ENCODE results near the gene ZNF813.
"Not testable (repeated sequence)": the region's sequence is repeated elsewhere in the genome, so short reads cannot be mapped to it uniquely, and the experiment has no call there.

The ZNF813 gene

DNA sequence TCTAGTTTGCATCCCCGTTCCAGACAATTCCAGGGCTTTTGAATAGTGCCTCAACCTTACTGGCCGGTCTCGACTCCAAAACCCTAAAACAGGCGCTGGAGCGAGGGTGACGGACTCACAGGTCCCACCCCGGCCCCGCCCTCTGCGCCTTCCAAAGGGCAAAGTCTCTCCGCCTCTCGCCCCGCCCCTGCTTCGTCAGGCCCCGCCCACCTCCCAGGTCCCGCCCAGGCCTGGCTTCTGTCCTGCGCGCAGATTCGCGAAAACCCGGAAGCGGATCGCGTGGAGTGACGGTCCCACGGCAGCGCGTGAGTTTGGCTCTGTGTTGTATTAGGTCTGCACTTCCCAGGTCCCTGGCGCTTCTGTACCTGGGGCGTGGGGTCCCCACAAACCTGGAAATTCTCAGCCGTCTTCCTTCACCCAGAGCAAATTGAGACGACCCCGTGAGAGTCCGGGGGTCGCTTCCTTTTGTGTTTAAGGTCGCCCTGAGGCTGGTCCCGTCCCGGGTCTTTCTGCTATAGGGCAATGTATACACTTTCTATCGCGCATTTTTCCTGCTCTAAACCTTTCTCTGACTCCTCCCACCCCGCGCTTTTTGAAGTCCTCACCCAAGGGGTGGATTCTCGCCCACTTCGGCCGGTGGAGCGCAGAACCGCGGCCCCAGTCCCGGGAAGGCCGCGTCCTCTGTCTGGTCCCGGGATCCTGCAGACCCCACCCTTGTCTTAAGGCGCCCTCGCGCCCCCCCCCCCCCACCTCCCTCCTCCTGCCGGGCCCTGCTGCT lies at the start of gene ZNF813:
TSS of gene ZNF813 (plus strand) at position 249 of the 778 bp plus-strand sequence. CDS start 16,090 bp downstream, outside the sequence.
- peak; percentile 93 for DNase-seq (ENCODE audit: low read depth)

DNA sequence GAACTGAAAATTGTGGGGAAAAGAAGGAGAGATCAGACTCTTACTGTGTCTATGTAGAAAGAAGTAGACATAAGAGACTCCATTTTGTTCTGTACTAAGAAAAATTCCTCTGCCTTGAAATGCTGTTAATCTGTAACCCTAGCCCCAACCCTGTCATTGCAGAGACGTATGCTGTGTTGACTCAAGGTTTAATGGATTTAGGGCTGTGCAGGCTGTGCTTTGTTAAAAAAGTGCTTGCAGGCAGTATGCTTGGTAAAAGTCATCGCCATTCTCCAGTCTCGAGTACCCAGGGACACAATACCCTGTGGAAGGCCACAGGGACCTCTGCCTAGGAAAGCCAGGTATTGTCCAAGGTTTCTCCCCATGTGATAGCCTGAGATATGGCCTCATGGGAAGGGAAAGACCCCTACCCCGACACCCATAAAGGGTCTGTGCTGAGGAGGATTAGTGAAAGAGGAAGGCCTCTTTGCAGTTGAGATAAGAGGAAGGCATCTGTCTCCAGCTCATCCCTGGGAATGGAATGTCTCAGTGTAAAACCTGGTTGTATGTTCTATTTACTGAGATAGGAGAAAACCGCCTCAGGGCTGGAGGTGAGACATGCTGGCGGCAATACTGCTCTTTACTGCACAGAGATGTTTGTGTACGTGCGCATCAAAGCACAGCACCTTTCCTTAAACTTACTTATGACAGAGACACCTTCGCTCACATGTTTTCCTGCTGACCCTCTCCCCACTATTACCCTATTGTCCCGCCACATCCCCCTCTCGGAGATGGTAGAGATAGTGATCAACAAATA lies 46.8 kb upstream of the ZNF813 start:
- not testable (repeated sequence) for DNase-seq (ENCODE audit: low read depth)

DNA sequence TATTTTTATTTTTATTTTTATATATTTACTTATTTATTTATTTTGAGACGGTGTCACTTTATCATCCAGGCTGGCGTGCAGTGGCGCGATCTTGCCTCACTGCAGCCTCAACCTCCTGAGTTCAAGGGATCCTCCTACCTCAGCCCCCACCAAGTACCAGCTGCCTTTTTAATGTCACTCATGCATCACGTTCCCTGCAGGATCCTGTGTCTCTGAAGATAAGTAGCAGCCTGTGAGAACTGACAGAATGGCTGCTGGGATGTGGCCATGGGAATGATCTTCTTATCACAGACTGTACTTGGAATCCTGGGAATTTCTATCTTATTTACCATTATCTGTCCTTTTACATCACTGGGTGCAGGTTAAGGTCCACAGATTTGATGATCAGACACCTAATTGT lies 45.0 kb upstream of the ZNF813 start:
- DNase-seq (ENCODE audit: low read depth): no peak

DNA sequence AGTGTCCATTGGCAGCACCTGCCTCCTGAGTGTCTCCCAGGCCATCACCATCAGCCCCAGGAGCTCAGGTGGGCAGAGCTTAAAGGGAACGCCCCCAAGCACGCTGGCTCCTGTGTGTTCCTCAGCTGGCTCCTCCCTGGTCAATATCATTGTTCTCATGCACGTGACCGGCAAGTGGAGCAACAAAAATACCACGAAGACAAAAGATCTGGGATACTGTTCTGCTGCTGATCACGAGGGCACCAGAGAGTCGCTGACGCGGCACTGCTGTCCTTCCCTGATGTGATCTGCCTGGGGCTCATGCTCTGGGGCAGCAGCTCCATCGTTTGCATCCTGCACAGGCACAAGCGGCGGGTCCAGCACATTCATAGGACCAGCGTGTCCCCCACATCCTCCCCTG lies 44.5 kb upstream of the ZNF813 start:
- DNase-seq (ENCODE audit: low read depth): not testable (repeated sequence)

DNA sequence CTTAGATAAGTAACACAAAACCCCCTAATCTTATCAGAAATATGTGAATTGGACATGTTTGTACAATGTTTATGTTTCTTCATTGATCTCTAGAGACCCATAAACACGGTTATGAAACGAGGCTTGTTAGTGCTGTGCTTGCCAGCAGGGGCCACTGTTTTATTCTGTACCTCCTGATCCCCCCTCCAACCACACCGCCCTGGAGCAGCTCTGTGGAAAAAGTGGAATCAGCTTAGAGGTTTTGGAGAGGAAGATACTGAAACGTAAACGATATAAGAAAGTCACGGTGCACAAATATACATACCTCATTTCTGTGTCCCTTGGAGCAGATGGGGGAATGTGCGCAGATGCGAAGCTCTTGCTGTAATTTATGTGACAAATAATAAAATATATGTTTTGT lies 43.9 kb upstream of the ZNF813 start:
- not testable (repeated sequence) for DNase-seq (ENCODE audit: low read depth)

DNA sequence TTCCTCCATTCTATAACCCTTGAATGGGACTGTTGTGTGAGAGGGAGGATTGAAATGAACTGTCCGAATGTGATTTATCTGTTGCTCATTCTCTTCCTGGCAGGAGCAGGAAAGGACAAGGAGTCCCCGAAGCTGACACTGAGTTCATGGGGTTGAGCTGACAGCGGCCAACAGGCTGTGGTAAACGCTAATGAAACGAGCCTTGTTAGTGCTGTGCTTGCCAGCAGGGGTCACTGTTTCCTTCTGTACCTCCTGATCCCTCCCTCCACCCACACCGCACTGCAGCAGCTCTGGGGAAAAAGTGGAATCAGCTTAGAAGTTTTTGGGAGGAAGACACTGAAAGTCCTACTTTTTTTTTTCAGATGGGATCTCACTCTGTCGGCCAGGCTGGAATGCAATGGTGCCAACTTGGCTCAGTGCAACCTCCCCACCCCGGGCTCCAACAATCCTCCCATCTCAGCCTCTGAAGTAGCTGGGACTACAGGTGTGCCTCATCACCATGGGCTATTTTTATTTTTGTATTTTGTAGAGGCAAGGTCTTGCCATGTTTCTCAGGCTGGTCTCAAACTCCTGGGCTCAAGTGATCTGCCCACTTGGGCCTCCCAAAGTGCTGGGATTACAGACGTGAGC lies 42.5 kb upstream of the ZNF813 start:
- DNase-seq (ENCODE audit: low read depth): peak; percentile 25

DNA sequence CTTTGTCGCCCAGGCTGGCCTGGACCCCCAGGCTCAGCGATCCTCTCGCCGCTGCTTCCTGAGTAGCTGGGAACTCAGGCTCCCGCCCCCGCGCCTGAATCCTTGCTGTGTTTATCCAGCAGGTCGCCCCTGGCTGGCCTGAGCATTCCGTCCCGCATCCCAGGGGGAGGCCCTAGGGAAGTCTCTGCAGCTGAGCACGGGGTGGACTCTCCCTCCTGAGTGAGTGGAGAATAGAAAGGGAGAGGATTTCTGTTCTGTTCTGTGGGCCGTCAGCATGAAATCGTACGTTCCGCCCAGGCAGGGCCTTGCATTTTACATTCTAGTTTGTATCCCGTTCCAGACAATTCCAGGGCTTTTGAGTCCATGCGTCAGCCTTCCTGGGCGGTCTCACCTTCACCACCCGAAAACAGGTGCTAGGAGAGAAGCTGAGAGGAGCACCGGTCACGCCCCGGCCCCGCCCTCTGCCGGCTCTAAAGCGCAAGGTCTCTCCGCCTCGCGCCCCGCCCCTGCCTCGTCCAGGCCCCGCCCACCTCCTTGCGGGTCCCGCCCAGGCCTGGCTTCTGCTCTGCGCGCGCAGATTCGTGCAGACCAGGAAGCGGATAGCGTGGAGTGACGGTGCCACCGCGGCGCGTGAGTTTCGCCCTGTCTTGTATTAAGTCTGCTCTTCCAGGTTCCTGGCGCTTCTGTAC lies 36.0 kb upstream of the ZNF813 start, which contains the start of gene ZNF761:
TSS of gene ZNF761 (plus strand) at position 586 of the 689 bp plus-strand sequence. CDS start 15,285 bp downstream, outside the sequence.
- DNase-seq (ENCODE audit: low read depth): peak; percentile 97

DNA sequence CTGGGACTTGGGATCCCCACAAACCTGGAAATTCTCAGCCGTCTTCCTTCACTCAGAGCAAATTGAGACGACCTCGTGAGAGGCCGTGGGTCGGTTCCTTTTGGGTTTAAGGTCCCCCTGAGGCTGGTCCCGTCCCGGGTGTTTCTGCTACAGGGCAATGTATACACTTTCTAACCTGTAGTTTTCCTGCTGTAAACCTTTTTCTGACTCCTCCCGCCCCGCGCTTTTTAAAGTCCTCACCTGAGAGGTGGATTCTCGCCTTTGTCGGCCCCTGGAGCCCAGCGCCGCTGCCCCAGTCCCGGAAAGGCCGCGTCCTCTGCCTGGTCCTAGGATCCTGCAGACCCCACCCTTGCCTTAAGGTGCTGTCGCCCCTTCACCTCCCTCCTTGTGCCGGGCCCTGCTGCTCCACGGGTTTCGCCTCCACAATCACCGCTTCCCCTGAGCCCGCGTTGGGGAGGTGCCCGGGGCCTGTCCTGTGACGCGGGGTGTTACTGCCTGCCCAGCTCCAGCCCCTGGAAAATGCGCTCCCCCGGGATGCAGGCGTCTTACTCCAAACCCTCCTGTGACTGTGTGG lies 35.4 kb upstream of the ZNF813 start:
- no peak for DNase-seq (ENCODE audit: low read depth)

DNA sequence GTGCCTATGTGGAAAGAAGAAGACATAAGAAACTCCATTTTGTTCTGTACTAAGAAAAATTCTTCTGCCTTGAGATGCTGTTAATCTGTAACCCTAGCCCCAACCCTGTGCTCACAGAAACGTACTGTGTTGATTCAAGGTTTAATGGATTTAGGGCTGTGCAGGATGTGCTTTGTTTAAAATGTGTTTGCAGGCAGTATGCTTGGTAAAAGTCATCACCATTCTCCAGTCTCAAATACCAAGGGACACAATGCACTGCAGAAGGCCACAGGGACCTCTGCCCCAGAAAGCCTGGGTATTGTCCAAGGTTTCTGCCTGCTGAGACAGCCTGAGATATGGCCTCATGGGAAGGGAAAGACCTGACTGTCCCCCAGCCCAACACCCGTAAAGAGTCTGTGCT lies 23.7 kb upstream of the ZNF813 start:
- DNase-seq (ENCODE audit: low read depth): not testable (repeated sequence)

DNA sequence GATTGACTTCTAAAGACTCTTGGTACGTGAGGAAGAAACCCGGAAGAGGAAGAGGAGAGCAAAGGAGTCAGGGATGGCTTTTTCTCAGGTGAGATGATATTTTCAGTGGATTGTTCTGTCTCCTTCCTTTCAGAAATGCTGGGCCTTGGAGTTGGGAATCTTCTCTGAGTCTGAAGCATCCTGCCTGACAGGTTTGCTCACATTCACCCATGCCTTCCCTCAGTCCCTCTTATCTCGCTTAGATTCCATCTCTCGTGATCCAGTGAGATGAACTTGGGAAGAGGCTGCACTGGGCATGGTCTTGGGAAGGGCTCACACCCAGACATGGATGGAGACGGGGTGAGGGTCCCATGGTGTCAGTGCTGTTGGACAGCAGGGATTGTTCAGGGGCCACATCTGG lies 20.3 kb upstream of the ZNF813 start:
- not testable (repeated sequence) for DNase-seq (ENCODE audit: low read depth)

DNA sequence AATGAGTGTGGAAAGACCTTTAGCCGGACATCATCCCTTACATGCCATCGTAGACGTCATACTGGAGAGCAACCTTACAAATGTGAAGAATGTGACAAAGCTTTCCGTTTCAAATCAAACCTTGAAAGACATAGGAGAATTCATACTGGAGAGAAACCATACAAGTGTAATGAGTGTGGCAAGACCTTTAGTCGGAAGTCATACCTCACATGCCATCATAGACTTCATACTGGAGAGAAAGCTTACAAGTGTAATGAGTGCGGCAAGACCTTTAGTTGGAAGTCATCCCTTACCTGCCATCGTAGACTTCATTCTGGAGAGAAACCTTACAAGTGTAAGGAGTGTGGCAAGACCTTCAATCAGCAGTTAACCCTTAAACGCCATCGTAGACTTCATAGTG lies 11.7 kb upstream of the ZNF813 start:
- no peak for DNase-seq (ENCODE audit: low read depth)

DNA sequence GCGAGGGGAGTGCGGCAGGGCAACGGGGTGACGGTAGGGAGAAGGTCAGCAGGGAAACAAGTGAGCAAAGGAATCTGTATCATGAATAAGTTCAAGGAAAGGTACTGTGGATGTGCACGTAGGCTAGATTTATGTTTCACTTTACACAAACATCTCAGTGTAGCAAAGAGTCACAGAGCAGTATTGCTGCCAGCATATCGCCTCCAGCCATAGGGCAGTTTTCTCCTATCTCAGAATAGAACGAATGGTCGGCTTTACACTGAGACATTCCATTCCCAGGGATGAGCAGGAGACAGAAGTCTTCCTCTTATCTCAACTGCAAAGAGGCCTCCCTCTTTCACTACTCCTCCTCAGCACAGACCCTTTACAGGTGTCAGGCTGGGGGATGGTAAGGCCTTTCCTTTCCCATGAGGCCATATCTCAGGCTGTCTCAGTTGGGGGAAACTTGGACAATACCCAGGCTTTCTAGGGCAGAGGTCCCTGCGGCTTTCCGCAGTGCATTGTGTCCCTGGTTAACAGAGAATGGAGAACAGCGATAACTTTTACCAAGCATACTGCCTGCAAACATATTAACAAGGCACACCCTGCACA lies 7.3 kb upstream of the ZNF813 start:
- not testable (repeated sequence) for DNase-seq (ENCODE audit: low read depth)

DNA sequence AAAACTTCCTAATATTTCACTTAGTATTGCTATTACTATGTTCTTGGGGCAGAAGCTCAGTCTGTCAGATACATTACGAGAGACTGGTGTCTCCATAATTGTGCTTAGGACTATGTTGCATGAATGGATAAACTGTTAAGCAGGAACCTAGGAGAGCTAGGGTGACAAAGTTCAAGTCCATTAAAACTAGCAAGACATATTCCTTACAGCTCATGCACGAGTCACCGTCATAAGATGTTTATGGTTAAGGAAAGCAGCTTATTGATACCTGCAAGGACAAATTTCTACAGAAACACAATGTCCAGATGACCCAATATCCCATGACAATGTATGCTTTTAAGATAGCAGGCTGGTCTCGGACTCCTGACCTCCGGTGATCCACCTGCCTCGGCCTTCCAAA lies 5.7 kb upstream of the ZNF813 start:
- no peak for DNase-seq (ENCODE audit: low read depth)

DNA sequence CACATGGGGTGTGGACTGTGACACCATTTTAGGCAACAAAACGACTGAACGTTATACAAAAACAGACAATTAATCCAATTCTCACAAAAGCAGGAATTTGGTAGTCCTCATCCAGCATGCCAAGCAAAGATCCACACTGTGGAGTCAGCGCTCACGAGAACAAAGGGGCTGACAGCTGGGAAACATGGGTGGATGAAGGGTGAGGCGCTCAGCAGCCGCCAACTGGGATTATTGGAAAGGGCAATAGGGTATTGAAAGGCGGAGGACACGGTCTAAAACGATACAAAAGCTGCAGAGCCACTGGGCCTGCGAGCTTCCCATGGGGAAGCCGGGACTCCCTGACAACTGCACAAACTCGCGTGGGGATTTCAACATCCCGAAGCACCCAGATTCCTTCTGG lies 4.7 kb upstream of the ZNF813 start:
- DNase-seq (ENCODE audit: low read depth): no peak

DNA sequence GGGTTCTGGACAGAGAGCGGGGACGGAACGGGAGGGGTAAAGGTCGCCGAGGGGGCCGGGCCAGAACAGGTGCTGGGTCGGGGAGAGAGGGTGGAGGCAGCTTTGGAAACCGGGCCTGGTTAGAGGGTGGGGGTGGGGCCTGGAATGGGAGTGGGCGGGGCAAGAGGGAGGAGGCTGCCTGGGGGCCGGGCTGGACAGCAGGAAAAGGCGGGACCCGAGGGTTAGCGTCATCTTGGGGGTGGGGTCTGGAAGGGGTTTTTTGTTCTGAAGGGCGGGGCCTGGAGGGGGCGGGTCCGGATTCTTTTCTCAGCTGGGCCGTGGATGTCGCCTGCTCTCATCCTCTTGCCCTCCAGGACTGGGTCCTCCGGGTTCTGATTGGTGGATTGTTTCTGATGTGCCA lies 4.3 kb upstream of the ZNF813 start:
- no peak for DNase-seq (ENCODE audit: low read depth)

DNA sequence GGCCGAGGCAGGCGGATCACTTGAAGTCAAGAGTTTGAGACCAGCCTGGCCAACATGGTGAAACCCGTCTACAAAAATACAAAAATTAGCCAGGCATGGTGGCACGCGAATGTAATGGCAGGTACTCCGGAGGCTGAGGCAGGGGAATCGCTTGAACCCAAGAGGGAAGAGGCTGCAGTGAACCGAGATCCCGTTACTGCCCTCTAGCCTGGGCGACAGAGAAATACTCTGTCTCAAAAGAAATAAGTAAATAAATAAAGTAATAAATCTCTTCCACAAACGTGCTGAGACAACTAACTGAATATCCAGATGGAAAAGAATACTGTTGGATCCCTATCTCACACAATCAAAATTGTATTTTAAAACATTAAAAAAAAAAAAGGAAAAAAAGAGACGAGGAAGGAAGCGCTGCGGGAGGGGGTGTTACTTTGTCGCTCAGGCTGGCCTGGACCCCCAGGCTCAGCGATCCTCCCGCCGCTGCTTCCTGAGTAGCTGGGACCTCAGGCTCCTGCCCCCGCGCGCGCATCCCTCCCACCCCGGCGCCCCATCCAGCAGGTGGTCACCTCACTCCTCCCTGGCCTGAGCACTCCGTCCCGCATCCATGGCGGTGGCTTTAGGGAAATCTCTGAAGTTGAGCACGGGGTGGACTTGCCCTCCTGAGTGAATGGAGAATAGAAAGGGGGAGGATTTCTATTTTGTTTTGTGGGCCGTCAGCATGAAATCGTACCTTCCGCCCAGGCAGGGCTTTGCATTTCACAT lies 628 bp upstream of the ZNF813 start:
- no peak for DNase-seq (ENCODE audit: low read depth)

DNA sequence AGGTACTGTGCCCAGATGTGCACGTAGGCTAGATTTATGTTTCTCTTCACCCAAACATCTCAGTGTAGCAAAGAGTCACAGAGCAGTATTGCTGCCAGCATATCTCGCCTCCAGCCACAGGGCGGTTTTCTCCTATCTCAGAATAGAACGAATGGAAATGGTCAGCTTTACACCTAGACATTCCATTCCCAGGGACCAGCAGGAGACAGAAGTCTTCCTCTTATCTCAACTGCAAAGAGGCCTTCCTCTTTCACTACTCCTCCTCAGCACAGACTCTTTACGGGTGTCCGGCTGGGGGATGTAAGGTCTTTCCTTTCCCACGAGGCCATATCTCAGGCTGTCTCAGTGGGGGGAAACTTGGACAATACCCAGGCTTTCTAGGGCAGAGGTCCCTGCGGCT lies 1.1 kb downstream of the ZNF813 start:
- DNase-seq (ENCODE audit: low read depth): not testable (repeated sequence)

DNA sequence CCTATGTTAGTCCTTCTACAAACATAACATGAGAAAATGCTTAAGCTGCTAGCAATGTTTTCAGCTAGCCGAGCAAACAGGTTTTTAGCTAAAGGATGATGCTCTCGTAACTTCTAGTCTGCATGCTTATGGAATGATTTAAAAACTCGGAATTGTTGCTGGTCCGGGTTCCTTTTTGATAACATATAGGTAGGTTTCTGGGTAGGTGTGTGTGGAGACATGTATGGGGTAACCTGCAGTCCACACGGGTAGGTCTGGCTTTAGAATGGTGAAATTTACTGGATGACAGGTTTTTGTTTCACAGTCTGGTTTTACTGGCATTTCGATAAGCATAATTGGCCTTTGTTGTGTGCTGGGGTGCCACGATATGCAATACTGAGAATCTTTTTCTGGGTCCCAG lies 4.4 kb downstream of the ZNF813 start:
- DNase-seq (ENCODE audit: low read depth): no peak

DNA sequence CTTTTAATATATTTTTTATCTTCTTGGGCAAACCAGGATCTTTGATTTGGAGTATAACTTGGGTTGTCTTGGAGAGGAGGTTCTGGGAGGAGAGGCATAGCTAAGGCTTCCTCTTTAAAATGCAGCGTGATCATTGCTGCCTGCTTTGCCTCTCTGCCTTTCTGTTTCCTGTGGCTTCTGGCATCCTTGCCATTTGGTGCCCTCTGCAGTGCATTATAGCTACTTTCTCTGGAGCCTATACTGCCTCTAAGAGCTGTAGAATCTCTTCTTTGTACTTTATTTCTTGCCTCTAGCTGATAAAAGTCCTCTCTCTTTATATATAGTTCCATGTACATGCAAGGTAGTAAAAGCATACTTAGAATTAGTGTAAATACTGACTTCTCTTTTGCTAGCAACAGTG lies 7.3 kb downstream of the ZNF813 start:
- not testable (repeated sequence) for DNase-seq (ENCODE audit: low read depth)

DNA sequence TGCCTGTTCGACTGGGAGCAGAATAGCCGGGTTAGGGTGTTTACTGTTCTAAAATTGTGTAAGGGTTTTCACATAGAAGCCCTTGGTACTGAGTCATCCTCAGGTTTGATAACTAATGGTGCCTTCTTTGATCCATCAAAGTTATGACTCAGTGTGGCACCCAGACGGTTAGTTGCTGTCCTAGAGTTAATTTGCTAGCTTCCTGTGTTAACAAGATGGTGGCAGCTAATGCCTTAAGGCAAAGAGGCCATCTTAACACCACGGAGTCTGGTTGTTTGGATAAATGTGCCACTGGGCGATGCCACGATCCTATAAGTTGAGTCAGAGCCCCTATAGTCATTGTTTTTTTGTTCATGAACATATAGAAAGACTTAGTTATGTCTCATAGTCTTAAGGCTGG lies 7.9 kb downstream of the ZNF813 start:
- not testable (repeated sequence) for DNase-seq (ENCODE audit: low read depth)

DNA sequence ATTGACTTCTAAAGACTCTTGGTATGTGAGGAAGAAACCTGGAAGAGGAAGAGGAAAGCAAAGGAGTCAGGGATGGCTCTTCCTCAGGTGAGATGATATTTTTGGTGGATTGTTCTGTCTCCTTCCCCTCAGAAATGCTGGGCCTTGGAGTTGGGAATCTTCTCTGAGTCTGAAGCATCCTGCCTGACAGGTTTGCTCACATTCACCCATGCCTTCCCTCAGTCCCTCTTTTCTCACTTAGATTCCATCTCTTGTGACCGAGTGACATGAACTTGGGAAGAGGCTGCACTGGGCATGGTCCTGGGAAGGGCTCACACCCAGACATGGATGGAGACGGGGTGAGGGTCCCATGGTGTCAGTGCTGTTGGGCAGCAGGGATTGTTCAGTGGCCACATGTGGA lies 16.2 kb downstream of the ZNF813 start:
- DNase-seq (ENCODE audit: low read depth): not testable (repeated sequence)

Data from activated T-helper 1 cell treated with Interleukin-2 at 50 U/mL for 16 hours (primary cell).